NB4 (cell line): ENCODE measurements around the gene GRM7.

ENCODE experiments used
- MYC ChIP-seq: IDR thresholded peaks from 2 replicates; pipeline ENCODE4 v1.6.1; 2011; ENCODE audit warnings: low read depth, low read length
- POLR2A ChIP-seq: IDR thresholded peaks from 2 replicates; pipeline ENCODE4 v1.6.1; 2011; ENCODE audit warnings: mild to moderate bottlenecking; ENCODE audit not compliant: insufficient read length; ENCODE audit errors: extremely low read depth
- TF ChIP-seq, protein P1 (sequence below): IDR thresholded peaks from one replicate; pipeline ENCODE4 v1.5.1; 2012; ENCODE audit warnings: low read depth, low read length
- TF ChIP-seq, protein P2 (sequence below): IDR thresholded peaks from 2 replicates; pipeline ENCODE4 v1.6.1; 2011; ENCODE audit warnings: low read depth, low read length

DNA sequence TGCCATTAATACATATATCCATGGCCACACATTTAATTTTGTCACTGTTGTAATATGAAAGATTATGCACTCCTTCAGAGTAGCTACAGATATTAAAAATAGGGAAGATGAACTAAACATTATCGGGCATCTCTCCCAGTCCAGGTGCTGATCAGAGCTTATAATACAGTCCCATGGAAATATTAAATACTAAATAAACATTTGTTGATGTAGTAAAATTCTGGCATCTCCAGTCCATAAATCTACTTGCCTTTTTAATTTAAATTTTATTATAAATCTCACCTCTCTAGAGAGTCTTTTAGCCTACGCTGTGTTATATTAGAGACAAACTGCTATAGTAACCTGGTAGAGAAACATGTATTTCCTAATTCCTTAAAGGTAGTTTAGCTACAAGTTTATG, 297.6 kb downstream of the GRM7 start:
- TF ChIP-seq, protein P1, sequence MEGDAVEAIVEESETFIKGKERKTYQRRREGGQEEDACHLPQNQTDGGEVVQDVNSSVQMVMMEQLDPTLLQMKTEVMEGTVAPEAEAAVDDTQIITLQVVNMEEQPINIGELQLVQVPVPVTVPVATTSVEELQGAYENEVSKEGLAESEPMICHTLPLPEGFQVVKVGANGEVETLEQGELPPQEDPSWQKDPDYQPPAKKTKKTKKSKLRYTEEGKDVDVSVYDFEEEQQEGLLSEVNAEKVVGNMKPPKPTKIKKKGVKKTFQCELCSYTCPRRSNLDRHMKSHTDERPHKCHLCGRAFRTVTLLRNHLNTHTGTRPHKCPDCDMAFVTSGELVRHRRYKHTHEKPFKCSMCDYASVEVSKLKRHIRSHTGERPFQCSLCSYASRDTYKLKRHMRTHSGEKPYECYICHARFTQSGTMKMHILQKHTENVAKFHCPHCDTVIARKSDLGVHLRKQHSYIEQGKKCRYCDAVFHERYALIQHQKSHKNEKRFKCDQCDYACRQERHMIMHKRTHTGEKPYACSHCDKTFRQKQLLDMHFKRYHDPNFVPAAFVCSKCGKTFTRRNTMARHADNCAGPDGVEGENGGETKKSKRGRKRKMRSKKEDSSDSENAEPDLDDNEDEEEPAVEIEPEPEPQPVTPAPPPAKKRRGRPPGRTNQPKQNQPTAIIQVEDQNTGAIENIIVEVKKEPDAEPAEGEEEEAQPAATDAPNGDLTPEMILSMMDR, result no peak
- TF ChIP-seq POLR2A, result no peak
- TF ChIP-seq MYC, result no peak
- TF ChIP-seq, protein P2, sequence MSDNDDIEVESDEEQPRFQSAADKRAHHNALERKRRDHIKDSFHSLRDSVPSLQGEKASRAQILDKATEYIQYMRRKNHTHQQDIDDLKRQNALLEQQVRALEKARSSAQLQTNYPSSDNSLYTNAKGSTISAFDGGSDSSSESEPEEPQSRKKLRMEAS, result no peak
